KG1 (cell line): ENCODE results near the gene CHCHD6.

Source experiments
- DNase-seq: peaks from one replicate; lab custom pipeline; 2025; lab: John Stamatoyannopoulos, UW

Gene CHCHD6

DNA sequence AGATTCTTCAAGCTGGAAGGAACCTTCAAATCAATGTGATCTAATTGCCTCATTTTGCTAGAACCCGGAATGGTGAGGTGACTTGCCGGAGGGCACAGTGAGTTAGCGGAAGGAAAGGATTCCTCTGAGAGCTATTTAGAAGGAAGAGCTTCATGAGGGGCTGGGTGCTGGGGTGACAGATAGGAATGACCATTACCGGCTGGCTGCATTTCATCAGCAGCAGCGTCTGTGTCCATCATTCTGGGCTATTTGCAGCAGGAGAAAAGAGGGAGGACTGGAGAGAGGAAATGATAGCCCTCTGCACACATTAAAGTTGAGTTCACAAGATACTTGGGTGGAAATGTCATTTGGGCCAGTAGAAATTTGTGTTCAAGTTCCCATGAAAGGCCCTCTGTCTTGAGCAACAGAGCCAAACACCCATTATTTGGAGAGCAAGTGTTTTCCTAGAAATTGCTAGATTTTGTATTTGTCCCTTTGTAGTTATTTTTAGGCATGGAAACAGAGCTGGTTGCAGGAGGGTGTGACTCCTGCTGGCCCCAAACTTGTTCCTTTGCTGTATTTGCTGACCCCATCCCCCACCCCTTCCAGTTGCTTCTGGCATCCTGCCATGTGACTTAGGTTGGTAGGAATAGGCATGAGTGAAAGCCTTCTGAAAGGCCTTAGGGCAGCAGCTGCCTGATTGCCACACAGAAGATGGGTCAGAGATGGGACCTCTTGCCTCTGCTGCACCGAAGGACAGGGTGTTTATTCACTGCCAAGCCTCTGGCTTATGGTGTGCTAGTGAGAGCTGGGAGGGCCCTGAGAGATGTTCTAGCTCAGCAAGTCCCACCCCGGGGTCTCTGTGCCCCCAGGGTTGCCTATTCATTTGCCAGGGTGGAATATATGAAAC, 191.4 kb downstream of the CHCHD6 start:
- DNase-seq: no peak

DNA sequence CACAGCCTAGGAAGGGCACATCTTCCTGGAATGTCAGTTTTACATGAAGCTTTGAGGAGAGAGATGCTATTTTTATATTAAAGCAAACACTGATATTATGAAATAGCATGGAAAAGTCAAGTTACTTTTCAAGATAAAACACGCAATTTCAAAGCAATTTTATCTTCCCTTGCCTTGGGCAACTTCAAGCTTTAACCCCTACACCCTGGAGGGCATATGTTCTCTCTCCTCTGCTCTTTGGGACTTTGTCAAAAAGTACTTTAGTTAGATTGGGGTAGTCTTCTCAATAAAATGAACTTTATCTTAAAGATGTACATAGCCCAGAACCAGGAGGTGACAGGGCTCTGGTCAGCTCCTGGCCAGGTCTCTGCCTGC, 192.0 kb downstream of the CHCHD6 start:
- no peak for DNase-seq

DNA sequence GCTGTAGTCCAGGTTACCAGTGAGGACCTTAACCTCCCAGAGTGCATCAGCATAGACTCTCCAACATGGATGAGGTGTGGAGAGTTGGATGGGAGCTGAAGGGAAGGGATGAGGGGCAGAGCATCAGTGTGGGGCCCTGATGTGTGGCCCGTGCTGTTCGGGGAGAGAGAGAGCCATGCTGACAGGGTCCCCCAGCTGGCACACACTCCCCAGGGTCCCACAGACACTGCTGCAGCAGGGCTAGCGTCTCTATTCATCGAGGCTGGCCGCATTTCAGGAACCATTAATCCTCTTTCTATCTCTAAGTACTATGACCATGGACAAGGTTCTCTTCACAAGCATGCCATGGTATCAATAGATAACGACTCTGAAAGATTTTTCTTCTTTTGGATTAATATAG, 192.9 kb downstream of the CHCHD6 start:
- DNase-seq: no peak

DNA sequence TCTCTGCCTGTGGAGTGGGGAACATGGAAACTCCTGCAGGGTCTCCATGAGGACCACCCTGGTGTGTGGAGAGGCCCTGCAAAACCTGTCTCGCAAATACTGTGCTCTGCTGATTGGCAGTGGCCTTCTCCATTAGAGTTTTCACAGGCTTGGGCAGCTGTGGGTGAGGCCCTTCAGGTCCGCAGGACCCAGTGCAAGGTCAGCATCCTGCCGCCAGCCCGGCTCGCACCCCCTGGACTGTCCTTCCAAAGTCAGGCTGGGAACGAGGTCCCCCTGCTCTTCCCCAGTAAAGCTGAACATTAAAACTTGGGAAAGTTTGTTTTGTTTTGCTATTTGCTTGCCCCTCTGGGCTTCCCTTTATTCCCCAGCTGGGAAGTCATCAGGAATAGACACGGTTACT, 193.9 kb downstream of the CHCHD6 start:
- DNase-seq: no peak

DNA sequence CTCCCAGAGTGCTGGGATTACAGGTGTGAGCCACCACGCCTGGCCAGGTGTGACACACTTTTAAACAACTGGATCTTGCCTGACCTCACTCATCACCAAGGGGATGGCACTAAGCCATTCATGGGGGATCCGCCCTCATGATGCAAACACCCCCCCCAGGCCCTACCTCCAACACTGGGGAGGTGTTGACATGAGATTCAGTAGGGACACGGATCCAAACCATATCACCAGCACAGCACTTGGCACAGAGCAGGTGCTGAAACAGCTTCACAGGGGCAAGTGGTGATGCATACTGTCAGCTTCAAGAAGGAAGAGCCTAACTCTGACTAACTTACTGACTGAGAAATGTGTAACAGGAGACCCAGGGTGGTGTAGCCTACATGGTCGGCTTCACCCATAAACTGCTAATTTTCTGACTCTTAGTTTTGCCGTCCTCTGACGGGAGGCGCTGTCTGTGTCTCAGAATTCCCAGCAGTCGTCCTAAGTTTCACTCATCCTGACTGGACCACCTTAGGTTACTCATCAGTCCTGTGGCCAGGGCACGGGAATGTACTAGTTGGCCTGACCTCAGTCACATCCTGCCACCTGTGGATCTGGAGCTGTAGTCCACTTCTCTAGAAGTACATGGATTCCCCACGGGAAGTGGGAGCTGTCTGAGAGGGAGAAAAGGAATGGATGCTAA, 197.0 kb downstream of the CHCHD6 start:
- no peak for DNase-seq

DNA sequence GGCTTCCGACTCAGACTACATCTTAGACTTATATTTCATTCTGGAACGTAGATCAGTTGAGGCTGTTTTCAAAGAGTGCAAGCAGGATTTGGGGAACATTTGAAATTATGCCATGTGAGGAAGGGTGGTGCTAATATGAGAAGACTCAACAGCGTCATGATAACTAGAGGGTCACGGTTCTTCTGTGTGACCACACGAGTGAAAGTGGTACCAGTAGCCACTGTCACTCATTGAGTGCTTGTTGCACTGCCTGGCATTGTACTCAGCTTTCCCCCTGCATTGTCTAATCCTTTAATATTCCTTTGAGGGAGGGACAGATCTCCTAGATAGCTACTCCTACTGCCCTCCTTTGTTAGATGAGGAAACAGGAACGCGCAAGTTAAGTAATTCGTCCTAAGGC, 197.6 kb downstream of the CHCHD6 start:
- no peak for DNase-seq

DNA sequence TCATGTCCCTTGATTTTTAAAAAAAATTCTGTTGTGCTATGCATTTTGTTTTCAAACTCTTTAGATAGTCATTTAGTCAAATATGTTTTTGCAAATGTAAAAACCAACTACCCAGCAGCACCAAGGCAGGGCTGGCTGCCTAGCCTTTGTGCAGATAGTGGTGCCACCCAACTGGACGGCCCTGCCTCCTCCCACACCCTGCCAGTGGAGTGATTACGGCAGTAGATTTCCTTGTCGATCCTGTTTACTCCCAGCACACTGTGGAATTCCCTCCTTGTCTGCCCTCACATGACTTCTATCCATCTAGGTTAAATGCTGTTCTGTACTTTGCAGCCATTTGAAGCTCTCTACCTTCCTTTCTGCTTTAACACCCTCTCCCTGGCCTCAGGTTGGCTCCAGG, 199.5 kb downstream of the CHCHD6 start:
- no peak for DNase-seq

DNA sequence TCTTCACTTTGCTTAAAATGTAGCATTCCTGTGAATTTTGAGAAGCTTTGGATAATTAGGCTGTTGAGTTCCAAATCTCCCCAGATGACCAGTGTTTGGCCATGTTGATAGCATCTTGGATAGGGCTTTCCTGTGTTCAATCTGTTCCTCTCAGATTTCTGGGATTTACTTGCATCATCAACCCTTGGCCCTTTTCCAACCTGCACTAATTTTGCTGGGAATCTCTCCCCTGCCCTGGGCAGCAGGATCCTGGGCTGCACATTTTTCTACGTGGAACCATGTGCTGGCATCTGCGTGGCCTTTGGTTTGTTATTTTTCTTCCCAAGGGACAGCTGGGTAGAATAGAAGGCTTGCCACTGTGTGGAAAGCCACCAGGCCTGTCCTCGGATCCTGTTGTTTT, 203.5 kb downstream of the CHCHD6 start:
- DNase-seq: no peak

DNA sequence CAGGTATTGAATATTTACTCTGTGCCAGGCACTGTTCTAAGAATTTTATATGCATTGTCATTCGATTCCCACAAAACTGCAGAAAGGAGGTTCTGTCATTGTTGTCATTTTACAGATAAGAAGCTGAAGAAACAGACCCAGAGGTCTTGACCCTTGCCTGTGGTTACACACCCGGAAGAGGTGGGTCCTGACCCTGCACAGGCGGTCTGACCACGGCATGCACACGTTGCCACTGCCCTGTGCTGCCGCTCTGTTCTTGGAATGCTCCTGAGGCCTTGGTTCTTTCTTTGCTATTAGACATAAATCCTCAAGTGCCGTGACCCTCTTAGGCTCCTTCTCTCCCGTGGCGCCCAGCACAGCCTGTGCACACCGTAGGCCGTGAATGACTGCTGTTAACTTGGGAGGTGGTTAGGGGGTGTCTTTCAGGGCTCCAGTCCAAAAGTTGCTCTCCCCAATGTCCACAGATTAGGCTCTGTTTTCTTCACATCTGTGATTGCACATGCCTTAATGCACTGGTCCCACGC, 204.8 kb downstream of the CHCHD6 start:
- no peak for DNase-seq

DNA sequence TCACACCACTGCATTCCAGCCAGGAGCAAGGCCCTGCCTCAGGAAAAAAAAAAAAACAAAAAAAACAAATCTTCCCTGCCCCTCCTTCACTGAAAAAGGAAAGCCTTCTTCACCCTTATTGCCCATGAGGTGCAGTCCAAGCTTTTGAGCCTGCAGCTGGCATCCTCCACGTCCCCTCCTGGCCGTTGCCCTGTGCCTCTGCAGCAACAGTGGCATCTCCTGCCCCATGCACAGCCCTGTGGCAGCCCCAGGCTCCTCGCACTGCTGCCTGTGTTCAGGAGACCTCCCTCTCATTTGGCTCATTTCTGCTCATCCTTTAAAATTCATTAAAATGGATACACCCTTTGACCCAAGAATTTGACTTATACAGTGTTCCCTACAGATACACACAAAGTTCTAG, 206.2 kb downstream of the CHCHD6 start:
- DNase-seq: no peak

DNA sequence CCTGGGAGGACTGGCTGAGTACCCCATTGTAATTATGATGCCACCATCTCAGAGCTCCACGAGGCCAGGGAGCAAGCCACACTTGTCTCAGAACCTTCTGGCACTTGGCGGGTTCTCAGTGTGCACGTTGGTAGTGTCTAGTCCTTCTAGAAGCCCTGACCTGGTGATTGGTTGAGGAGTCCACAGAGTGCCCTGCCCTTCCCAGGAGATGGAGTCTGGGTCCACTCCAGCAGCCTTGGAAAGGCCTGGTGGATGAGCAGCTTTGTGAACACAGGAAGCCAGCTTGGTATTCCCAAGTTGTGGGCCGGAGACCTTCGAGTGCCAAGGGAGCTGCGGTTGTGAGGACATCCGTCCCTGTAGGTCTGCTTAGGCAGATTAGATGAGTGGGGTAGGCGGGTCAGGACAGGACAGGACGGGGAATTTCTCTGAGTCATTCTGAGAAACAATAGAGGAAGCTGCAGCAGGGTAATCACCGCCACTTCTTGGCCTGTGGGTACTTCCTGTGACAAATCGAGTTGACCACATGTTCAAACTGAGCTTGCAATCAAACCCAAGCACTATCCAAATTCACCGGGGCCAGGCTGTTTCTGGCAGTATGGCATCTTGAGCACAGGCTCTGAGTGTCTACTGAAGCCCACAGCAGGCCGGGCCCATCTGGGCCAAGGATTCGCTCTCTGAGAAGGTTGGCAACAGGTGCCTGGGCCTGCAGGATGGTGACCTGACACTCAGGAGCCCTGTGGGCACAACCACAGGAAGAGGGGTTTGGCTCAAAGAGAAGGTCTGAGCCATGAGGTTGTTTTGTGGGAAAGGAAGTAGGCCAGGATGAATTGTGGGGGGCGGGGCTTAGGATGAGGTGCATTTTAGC, 207.4 kb downstream of the CHCHD6 start:
- peak; percentile 80 for DNase-seq

DNA sequence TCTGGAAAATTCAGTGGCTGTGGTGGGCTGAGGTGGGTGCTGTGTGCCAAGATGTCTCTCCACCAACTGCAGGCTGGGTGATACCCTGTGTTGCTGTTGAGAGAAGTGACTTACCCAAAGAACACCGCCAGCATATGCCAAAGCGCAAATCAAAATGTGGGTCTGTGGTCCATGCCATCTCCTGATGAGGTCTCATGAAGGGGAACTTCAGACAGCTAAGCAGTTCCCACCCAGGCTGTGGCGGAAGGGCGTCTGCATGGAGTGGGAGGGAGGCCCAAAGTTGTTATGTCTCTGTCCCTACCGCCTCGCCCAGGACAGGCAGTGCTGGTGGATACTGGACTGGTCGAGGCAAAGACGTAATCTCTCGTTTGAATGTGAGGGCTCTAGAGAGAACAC, 208.0 kb downstream of the CHCHD6 start:
- no peak for DNase-seq

DNA sequence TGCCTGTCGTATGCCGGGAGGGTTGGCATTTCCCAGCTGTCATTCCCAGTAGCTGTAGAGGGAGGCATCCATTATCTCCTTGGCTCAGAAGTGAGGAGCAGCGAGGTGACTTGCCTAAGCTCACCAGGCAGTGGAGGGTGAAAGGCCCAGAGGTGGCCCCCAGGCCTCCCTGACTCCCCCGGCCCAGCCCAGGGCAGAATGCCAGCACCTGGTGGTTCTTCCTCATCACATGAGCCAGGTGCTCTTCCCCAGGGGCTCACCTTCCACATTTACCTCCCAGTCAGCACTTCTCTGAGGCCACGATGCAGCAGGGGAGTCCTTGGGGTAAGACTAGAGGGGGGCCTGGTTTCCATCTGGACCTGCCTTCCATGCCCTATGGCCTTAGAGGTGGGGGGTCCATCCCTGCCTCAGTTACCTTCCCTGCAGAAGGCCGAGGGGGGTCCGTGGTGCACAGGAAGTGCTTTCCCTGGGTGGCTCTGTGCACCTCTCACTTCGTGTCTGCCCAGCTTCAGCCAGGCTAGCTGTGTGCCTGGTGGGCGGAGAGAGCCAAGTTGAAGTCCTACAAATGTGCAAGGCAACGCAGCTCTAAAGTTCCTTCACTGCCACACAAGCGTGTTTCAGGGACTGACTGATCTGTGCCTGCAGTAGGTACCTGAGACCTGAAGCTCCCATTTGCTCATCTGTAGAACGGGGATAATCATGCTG, 208.6 kb downstream of the CHCHD6 start:
- DNase-seq: no peak

DNA sequence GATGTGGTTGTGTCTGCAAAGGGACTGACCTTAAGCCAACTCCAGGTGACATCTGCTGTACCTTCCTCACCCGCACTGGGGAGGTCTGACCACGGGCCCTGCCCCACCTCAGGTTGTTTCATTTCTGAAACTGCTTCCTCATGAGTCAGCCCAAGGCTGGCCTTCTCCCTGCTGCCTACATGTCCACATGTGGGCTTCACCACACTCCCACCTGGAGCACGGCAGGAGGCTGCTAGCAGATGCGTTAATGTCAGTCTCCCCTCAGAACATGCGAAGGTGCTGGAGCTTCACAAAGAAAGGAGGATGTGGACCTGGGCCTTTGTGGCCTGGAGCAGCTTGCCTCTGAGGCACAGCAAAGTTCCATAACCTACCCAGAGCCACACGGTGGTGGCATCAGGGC, 209.5 kb downstream of the CHCHD6 start:
- no peak for DNase-seq

DNA sequence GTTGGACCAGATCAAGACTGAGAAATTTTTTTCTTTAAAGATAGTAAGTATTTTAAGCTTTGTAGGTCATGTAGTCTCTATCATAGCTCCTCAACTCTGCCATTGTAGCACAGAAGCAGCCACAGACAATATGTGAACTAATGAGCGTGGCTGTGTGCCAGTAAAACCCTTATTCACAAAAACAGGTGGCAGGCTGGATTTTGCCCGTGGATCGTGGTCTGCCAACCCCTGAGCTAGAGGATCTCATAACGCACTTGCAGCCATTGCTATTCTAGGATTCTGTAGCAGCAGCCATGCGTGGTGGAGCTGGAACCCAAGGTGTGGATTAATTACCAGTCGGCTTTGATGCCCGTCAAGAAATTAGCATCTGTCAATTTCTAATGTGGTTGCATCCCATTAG, 210.2 kb downstream of the CHCHD6 start:
- DNase-seq: no peak

DNA sequence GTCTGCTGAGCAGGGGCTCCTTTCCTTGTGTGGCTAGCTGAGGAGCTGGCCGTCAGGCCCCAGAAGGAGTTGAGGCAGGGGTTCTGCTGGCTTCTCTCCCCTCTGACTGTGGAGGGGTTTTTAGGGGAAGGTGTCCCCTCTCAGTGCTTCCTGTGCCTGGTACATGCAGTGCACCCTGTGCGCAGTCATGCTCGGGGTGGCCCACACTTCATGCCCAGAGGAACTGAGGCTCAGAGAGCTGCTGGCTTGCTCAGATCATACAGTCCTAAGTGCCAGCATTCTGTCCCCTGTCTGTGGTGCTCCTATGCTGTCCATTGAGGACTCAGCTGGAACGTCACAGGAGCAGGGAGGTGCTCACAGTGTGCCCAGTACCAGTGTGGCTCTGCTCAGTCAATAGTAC, 211.0 kb downstream of the CHCHD6 start:
- no peak for DNase-seq

DNA sequence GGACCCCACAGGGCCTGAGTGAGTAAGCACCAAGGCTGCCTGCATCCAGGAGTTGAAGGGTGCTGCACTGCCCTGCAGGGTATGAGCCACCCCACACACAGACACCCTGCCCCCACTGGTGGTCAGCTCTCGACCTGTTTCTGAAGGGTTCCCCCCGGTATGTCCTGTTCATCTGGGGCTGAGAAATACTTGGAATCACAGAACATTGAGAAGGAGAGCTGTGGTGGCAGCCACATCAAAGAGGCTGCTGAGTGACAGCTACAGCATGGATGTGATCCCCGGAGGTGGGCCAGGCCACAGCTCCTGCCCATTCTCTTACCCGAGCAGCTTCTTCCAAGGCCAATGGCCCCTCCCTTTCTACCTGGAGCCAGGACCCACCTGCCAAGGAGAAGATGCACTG, 212.5 kb downstream of the CHCHD6 start:
- no peak for DNase-seq

DNA sequence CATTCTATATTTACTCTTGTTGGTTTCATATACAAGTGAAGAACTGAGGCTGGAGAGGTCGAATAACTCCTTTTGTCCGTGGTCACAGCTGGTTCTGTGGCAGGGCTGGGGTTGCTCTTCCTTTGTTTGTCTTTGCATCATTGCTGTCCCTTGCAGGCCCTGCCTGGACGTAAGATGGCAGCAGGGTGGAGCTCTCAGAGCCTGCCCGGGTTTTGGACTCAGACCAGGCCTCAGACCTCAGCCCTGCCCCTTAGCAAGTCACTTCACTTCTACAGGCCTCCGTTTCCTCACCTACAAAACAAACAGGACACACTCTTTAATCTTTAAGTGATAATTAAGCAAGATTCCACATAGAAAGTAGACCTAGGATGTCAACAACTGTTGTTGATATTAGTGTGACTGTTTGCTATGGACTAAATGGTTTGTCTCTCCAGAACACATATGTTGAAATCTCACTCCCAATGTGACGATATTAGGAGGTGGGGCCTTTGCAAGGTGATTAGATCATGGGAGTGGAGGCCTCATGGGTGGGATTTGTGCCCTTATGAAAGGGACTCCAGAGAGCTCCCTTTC, 213.3 kb downstream of the CHCHD6 start:
- no peak for DNase-seq

DNA sequence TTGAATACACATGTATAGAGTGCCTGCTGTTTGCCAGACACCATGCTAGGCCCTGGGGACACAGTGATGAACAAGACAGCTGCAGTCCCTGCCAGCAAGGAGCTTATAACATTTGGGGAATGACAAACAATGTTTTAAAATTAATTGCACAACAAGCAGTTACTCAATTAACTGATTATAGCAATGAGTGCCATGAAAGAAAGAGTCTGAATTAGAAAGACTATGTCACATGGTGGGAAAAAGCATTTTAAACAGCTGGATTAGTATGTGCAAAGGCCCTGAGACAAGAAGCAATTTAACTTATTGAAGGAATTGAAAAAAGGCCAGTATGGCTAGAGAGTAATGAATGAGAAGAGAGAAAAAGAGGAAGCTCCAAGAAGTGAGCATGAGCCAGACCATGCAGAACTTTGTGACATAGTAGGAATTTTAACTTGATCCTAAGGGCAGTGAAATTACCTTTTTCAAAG, 214.3 kb downstream of the CHCHD6 start:
- no peak for DNase-seq

DNA sequence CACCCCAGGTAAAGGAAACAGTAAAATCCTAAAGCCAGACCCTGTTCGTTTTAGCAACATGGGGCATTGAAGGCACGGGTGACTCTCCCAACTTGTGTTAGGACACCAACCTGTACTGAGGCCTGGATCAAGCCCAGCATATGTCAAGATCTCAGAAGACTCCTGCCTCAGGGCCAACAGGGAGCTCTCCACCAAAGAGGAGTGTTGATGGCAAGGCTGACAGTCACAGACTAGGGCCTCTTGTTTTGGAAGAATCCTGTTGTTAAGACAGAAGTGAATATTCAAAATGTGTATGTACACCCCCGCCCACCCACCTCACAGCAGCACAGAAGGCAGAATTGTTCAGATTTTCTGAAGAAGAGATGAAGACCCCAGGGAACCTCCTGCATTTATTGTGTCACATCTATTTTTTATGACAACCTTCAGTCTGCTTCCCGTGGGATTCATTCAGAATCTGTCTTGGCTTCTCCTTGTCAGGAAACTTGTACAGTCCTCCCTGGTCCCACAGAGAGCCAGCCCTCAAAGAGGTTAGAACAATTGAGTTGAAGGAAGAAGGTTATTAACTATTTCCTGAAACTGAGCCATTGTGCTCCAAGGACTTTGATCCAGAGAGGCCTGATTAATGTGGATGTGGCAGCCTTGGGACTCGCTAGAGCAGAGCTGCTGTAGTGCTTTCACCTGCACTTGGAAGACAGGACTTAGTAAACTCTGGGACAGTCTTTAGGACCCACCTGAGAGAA, 217.2 kb downstream of the CHCHD6 start:
- no peak for DNase-seq

DNA sequence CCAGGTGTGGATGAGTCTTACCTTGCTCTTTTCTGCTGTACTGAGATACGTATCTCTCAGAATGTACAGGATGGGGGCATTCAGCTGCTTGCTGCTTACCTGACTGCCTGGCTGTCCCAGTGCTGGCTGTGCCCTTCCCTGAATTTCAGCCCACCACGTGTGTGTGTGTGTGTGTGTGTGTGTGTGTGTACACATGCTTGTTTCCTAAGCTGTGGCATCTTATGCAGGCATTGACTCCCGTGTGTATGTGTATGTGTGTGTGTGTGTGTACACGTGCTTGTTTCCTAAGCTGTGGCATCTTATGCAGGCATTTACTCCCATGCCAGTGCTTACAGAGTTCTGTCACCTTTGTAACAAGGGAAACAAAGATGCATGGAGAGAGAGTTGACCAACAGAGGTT, 218.4 kb downstream of the CHCHD6 start:
- DNase-seq: no peak
